Epithelial cell of proximal tubule (primary cell): ENCODE measurements around the gene CDPF1. TPM values are rescaled to one million over a fixed set of nuclear protein-coding genes. Genes with fewer than 3 reads are reported as not detected.

Experiments used
- DNase-seq: peaks from one replicate; pipeline ENCODE4 v3.0.0-alpha.2; 2011; ENCODE audit warnings: low read depth
- H3K4me3 ChIP-seq: 2 replicates; pipeline ENCODE4 v1.5.1; 2011; ENCODE audit warnings: low read depth, mild to moderate bottlenecking, low read length
- CTCF ChIP-seq: conservative IDR thresholded peaks from 2 replicates; pipeline ENCODE4 v1.5.1; 2012; ENCODE audit warnings: low read depth, mild to moderate bottlenecking, low read length
- total RNA-seq: library from RNA; depleted of rRNA; stranded (reverse); fragments of >200 nt; gene quantifications from 2 replicates; pipeline ENCODE4 v1.2.3, GENCODE V29; 2015

Gene CDPF1
- total RNA-seq, 1 donor from 2014 or later, result 7.0 TPM

GRCh38 chr22:46293577-46294260 is 43.6 kb upstream of the CDPF1 start:
- H3K4me3 ChIP-seq, result no peak overlapping the region
- no peak for TF ChIP-seq CTCF
- no peak for DNase-seq

GRCh38 chr22:46292732-46293131 is 42.6 kb upstream of the CDPF1 start:
- TF ChIP-seq CTCF, result no peak
- no peak overlapping the region for H3K4me3 ChIP-seq
- DNase-seq, result no peak

- no peak for TF ChIP-seq CTCF
- no peak overlapping the region for H3K4me3 ChIP-seq
- no peak for DNase-seq
These were observed 42.1 kb upstream of the CDPF1 start for GRCh38 chr22:46292173-46292572.

GRCh38 chr22:46290843-46291785 is 41.0 kb upstream of the CDPF1 start:
- TF ChIP-seq CTCF, result no peak
- no peak overlapping the region for H3K4me3 ChIP-seq
- DNase-seq, result no peak

- no peak overlapping the region for H3K4me3 ChIP-seq
- TF ChIP-seq CTCF, result no peak
- DNase-seq, result no peak
These were observed 40.2 kb upstream of the CDPF1 start for GRCh38 chr22:46290121-46290842.

- no peak for TF ChIP-seq CTCF
- no peak for DNase-seq
- no peak overlapping the region for H3K4me3 ChIP-seq
These were observed 39.3 kb upstream of the CDPF1 start for GRCh38 chr22:46289244-46289891.
